Keratinocyte (primary cell): ENCODE data around the gene FILIP1.

Experiments
- EZH2 ChIP-seq: IDR thresholded peaks from one replicate; pipeline ENCODE4 v1.6.1; 2012; ENCODE audit warnings: inconsistent platforms, mild to moderate bottlenecking, low read length, moderate library complexity
- TF ChIP-seq, protein P1 (sequence below), 3 experiments: IDR thresholded peaks in 1 of 3; conservative IDR thresholded peaks in 1 of 3; optimal IDR thresholded peaks in 1 of 3; 2 replicates in 2 of 3; 3 replicates in 1 of 3; pipeline versions ENCODE3 to v1.5.1; 2011; ENCODE audit warnings: low read length in 3 of 3, mild to moderate bottlenecking in 3 of 3, moderate library complexity in 2 of 3, control low read depth in 1 of 3, inconsistent platforms in 1 of 3; ENCODE audit not compliant: insufficient read depth in 2 of 3; ENCODE audit errors: extremely low read depth in 1 of 3

DNA sequence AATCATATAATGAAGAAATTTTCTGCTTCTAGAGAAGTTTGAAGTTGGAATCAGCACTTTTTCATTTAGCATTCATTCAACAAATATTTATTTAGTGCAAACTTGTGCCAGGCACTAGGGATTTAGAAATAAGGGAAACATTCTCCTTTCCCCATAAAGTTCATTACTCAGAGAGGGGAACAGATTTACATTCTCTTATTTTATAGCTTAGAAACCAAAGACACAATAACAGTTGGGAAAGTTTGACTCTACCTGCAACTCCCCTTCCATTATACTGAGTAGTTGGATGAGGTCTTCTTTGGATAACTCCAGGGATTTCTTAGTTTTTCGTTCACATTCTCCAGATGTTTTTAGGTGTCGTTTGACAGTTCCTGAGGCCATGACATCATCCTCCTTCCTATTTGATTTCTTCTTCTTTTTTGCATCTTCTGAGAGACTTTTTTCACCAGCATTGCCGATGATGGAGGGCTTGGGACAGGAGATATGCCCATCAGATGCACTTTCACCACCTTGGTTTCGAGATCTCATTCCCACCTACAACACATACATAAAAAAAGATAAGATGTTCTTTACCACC lies 79.1 kb downstream of the FILIP1 start:
- TF ChIP-seq, protein P1, sequence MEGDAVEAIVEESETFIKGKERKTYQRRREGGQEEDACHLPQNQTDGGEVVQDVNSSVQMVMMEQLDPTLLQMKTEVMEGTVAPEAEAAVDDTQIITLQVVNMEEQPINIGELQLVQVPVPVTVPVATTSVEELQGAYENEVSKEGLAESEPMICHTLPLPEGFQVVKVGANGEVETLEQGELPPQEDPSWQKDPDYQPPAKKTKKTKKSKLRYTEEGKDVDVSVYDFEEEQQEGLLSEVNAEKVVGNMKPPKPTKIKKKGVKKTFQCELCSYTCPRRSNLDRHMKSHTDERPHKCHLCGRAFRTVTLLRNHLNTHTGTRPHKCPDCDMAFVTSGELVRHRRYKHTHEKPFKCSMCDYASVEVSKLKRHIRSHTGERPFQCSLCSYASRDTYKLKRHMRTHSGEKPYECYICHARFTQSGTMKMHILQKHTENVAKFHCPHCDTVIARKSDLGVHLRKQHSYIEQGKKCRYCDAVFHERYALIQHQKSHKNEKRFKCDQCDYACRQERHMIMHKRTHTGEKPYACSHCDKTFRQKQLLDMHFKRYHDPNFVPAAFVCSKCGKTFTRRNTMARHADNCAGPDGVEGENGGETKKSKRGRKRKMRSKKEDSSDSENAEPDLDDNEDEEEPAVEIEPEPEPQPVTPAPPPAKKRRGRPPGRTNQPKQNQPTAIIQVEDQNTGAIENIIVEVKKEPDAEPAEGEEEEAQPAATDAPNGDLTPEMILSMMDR (optimal IDR thresholded peaks at IDR 0.05 in 1 of 3, IDR thresholded peaks at IDR 0.05 in 1 of 3, conservative IDR thresholded peaks at IDR 0.05 in 1 of 3; ENCODE audit: extremely low read depth in 1 of 3, insufficient read depth in 2 of 3, low read length in 3 of 3): no peak
- no peak for TF ChIP-seq EZH2
